HEK293 (cell line): ENCODE measurements around the gene CIRBP.
A peak's percentile ranks its signal among the peaks of the same experiment; 100 is the strongest.

ENCODE experiments used
- CTCF ChIA-PET: fragments of 350-600 bp; formaldehyde crosslinking; extraction: SDS; loops from one replicate; lab custom pipeline; 2021; ENCODE audit warnings: antibody characterized with exemption; lab: Yijun Ruan, JAX
- POLR2A ChIA-PET: fragments of 300-600 bp; formaldehyde crosslinking; extraction: SDS; loops from one replicate; lab custom pipeline; 2020; ENCODE audit warnings: antibody characterized with exemption, inconsistent platforms; lab: Yijun Ruan, JAX
- H3K27ac ChIP-seq: fragments of 200-500 bp; sonication (Bioruptor generic); 2 replicates; pipeline ENCODE4 v1.5.1; 2014; ENCODE audit warnings: low read depth, low read length, control low read depth, inconsistent platforms; ENCODE audit errors: extremely low read depth
- H3K36me3 ChIP-seq, 2 experiments: fragments of 200-500 bp in 1 of 2; sonication (Bioruptor generic) in 1 of 2; 1 replicate in 1 of 2; 2 replicates in 1 of 2; pipeline ENCODE4 v1.5.1; 2014 to 2017; ENCODE audit warnings: inconsistent platforms in 2 of 2, low read length in 2 of 2; ENCODE audit not compliant: control insufficient read depth in 2 of 2, insufficient read depth in 1 of 2
- H3K4me1 ChIP-seq: fragments of 200-500 bp; sonication (Bioruptor generic); 2 replicates; pipeline ENCODE4 v1.5.1; 2014; ENCODE audit warnings: mild to moderate bottlenecking, low read length, inconsistent platforms; ENCODE audit not compliant: control insufficient read depth, insufficient read depth
- H3K4me3 ChIP-seq: 2 replicates; pipeline ENCODE4 v1.5.1; 2011; ENCODE audit warnings: low read depth, mild to moderate bottlenecking, control low read depth, low read length, moderate library complexity
- H3K9me3 ChIP-seq: fragments of 200-500 bp; sonication (Bioruptor generic); 2 replicates; pipeline ENCODE4 v1.5.1; 2014; ENCODE audit warnings: low read depth, low read length, inconsistent platforms; ENCODE audit not compliant: control insufficient read depth, insufficient read depth
- GLIS1 ChIP-seq: fragments of 450-650 bp; formaldehyde crosslinking; IDR thresholded peaks from 2 replicates; pipeline ENCODE4 v1.5.1; 2016; ENCODE audit warnings: missing biosample characterization, missing genetic modification characterization
- GLIS2 ChIP-seq: fragments of 450-650 bp; formaldehyde crosslinking; IDR thresholded peaks from 2 replicates; pipeline ENCODE4 v1.5.1; 2016; ENCODE audit warnings: missing biosample characterization, missing genetic modification characterization
- HOXC10 ChIP-seq: sonication (generic); formaldehyde crosslinking; IDR thresholded peaks from 2 replicates; pipeline ENCODE4 v1.8.1; 2023; ENCODE audit warnings: mild to moderate bottlenecking, missing genetic modification reagents
- KLF1 ChIP-seq: fragments of 450-650 bp; formaldehyde crosslinking; IDR thresholded peaks from 2 replicates; pipeline ENCODE4 v1.5.1; 2016; ENCODE audit warnings: missing biosample characterization, missing genetic modification characterization
- KLF8 ChIP-seq: fragments of 450-650 bp; formaldehyde crosslinking; IDR thresholded peaks from 2 replicates; pipeline ENCODE4 v1.5.1; 2016; ENCODE audit warnings: missing biosample characterization, missing genetic modification characterization
- KLF9 ChIP-seq: fragments of 450-650 bp; formaldehyde crosslinking; IDR thresholded peaks from 2 replicates; pipeline ENCODE4 v1.5.1; 2016; ENCODE audit warnings: missing biosample characterization, missing genetic modification characterization, low read depth
- SP3 ChIP-seq: fragments of 450-650 bp; formaldehyde crosslinking; IDR thresholded peaks from 2 replicates; pipeline ENCODE4 v1.5.1; 2016; ENCODE audit warnings: missing biosample characterization, missing genetic modification characterization
- SP7 ChIP-seq: fragments of 450-650 bp; formaldehyde crosslinking; IDR thresholded peaks from 2 replicates; pipeline ENCODE4 v1.5.1; 2016; ENCODE audit warnings: missing biosample characterization, missing genetic modification characterization
- WT1 ChIP-seq: fragments of 450-650 bp; formaldehyde crosslinking; IDR thresholded peaks from 2 replicates; pipeline ENCODE4 v1.5.1; 2016; ENCODE audit warnings: missing biosample characterization, missing genetic modification characterization
- ZFP41 ChIP-seq: fragments of 450-650 bp; formaldehyde crosslinking; IDR thresholded peaks from 2 replicates; pipeline ENCODE4 v1.5.1; 2016; ENCODE audit warnings: missing biosample characterization, missing genetic modification characterization, borderline replicate concordance
- ZFP69B ChIP-seq: fragments of 450-650 bp; formaldehyde crosslinking; IDR thresholded peaks from 2 replicates; pipeline ENCODE4 v1.5.1; 2016; ENCODE audit warnings: missing biosample characterization, missing genetic modification characterization
- ZIC2 ChIP-seq: fragments of 450-650 bp; formaldehyde crosslinking; IDR thresholded peaks from 2 replicates; pipeline ENCODE4 v1.5.1; 2016; ENCODE audit warnings: missing biosample characterization, missing genetic modification characterization
- ZNF311 ChIP-seq: fragments of 450-650 bp; formaldehyde crosslinking; IDR thresholded peaks from 2 replicates; pipeline ENCODE4 v1.5.1; 2017; ENCODE audit warnings: missing biosample characterization, missing genetic modification characterization, borderline replicate concordance
- ZNF335 ChIP-seq: fragments of 450-650 bp; formaldehyde crosslinking; conservative IDR thresholded peaks from 2 replicates; pipeline ENCODE4 v1.5.1; 2016; ENCODE audit warnings: missing biosample characterization, missing genetic modification characterization
- ZNF394 ChIP-seq: fragments of 450-650 bp; formaldehyde crosslinking; IDR thresholded peaks from 2 replicates; pipeline ENCODE4 v1.5.1; 2016; ENCODE audit warnings: missing biosample characterization, missing genetic modification characterization, mild to moderate bottlenecking, moderate library complexity, borderline replicate concordance
- ZNF558 ChIP-seq: fragments of 450-650 bp; formaldehyde crosslinking; IDR thresholded peaks from 2 replicates; pipeline ENCODE4 v1.5.1; 2016; ENCODE audit warnings: missing biosample characterization, missing genetic modification characterization
- ZNF629 ChIP-seq: fragments of 450-650 bp; formaldehyde crosslinking; IDR thresholded peaks from 2 replicates; pipeline ENCODE4 v1.5.1; 2017; ENCODE audit warnings: missing biosample characterization, missing genetic modification characterization
- ZNF791 ChIP-seq: fragments of 450-650 bp; formaldehyde crosslinking; IDR thresholded peaks from 2 replicates; pipeline ENCODE4 v1.5.1; 2016; ENCODE audit warnings: missing biosample characterization, missing genetic modification characterization
- ZSCAN16 ChIP-seq: fragments of 450-650 bp; formaldehyde crosslinking; IDR thresholded peaks from 2 replicates; pipeline ENCODE4 v1.5.1; 2016; ENCODE audit warnings: missing biosample characterization, missing genetic modification characterization
- TF ChIP-seq, protein P1 (sequence below): fragments of 450-650 bp; formaldehyde crosslinking; IDR thresholded peaks from 2 replicates; pipeline ENCODE4 v1.5.1; 2016; ENCODE audit warnings: missing biosample characterization, missing genetic modification characterization
- TF ChIP-seq, protein P2 (sequence below): fragments of 450-650 bp; formaldehyde crosslinking; IDR thresholded peaks from 2 replicates; pipeline ENCODE4 v1.5.1; 2016; ENCODE audit warnings: missing biosample characterization, missing genetic modification characterization
- TF ChIP-seq, protein P3 (sequence below): fragments of 450-650 bp; formaldehyde crosslinking; IDR thresholded peaks from 2 replicates; pipeline ENCODE4 v1.5.1; 2016; ENCODE audit warnings: missing biosample characterization, missing genetic modification characterization, low read depth
- TF ChIP-seq, protein P4 (sequence below): fragments of 450-650 bp; formaldehyde crosslinking; IDR thresholded peaks from 2 replicates; pipeline ENCODE4 v1.5.1; 2016; ENCODE audit warnings: missing biosample characterization, missing genetic modification characterization
- TF ChIP-seq, protein P5 (sequence below): fragments of 450-650 bp; formaldehyde crosslinking; IDR thresholded peaks from 2 replicates; pipeline ENCODE4 v1.5.1; 2016; ENCODE audit warnings: missing biosample characterization, missing genetic modification characterization
- TF ChIP-seq, protein P6 (sequence below): fragments of 450-650 bp; formaldehyde crosslinking; IDR thresholded peaks from 2 replicates; pipeline ENCODE4 v1.5.1; 2017; ENCODE audit warnings: missing biosample characterization, missing genetic modification characterization

Gene CIRBP

DNA sequence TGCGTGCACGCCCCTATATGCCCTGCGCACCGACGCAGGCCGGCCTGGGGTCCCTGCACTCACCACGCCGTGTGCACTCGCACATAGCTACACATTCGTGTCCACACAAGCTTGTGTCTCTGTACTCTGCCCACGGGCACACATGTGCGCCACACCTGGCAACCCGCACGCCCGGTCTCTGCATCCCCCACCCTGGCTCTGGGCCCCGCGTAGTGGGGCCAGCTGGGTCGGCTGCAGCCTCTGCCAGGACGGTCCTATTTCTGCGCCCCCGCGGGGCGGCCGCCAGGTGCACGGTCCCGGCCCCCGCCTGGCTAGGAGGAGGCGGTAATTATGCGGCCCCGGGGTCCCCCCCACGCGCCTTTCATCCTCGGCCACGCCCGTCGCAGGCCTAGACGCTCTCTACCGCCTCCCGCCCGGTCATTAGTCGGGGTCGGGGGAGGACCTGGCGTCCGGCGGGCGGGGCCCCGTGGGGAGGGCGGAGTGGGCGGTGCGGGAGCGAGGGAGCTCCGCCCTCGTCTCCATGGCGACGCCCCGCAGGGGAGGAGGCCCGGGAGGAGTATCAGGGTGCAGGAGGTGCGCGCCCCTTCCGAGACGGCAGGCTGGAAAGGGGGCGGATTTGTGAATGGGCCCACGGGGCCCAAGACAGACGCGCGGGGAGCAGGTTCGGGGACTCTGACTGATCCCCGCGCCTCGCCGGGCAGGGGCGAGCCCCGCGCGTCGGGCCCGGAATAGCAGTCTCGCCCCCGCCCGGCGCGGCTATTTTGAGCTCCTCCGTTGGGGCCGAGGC is 2.8 kb upstream of the CIRBP start:
- ChIA-PET POLR2A (interaction anchor here (0.6 to 7.7 kb wide), 8 partner anchors 8 to 43 kb away, joined by 3 to 407 read pairs (median 7); partner anchors contain the start of genes ATP5F1D and FAM174C), CTCF (interaction anchor here (0.6 to 11.3 kb wide), 22 partner anchors 9 to 645 kb away, joined by 3 to 299 read pairs (median 4); partner anchors contain the start of genes ATP5F1D and FAM174C)
- H3K27ac ChIP-seq: peak overlapping the region; percentile 61; the same call in 1 of the 2 replicates
- H3K4me1 ChIP-seq: peaks cover 28% of the 10 kb centered on the region
- peak overlapping the region; percentile 35 for H3K4me3 ChIP-seq
- H3K36me3 ChIP-seq: peaks cover 4 to 16% of the 10 kb centered on the region in 2 experiments; a peak in 2 of 3 replicates
- H3K9me3 ChIP-seq: no peaks in the 10 kb centered on the region
- TF ChIP-seq GLIS2 (peak; percentile 70), WT1 (tag by site-specific recombination) (peak; percentile 77; the same call in 1 of the 2 replicates), ZSCAN16 (tag by site-specific recombination) (0 out of 2 replicates have a peak, but pooled peaks have one; percentile 11), KLF1 (tag by site-specific recombination) (peak; percentile 98), ZIC2 (peak; percentile 72), ZNF311 (tag by site-specific recombination) (no peak), ZNF335 (peak; percentile 72), ZFP41 (no peak), SP3 (tag by site-specific recombination) (peak; percentile 98), GLIS1 (tag by site-specific recombination) (peak; percentile 94), ZNF629 (tag by site-specific recombination) (peak; percentile 31), KLF9 (peak; percentile 62; the same call in 1 of the 2 replicates), ZNF394 (tag by site-specific recombination) (peak; percentile 20; the same call in 1 of the 2 replicates), ZNF791 (no peak), HOXC10 (CRISPR knock-in tag) (no peak), ZNF558 (tag by site-specific recombination) (no peak), ZFP69B (tag by site-specific recombination) (peak; percentile 55; the same call in 1 of the 2 replicates), SP7 (peak; percentile 92), KLF8 (peak; percentile 94)
- TF ChIP-seq, protein P1, sequence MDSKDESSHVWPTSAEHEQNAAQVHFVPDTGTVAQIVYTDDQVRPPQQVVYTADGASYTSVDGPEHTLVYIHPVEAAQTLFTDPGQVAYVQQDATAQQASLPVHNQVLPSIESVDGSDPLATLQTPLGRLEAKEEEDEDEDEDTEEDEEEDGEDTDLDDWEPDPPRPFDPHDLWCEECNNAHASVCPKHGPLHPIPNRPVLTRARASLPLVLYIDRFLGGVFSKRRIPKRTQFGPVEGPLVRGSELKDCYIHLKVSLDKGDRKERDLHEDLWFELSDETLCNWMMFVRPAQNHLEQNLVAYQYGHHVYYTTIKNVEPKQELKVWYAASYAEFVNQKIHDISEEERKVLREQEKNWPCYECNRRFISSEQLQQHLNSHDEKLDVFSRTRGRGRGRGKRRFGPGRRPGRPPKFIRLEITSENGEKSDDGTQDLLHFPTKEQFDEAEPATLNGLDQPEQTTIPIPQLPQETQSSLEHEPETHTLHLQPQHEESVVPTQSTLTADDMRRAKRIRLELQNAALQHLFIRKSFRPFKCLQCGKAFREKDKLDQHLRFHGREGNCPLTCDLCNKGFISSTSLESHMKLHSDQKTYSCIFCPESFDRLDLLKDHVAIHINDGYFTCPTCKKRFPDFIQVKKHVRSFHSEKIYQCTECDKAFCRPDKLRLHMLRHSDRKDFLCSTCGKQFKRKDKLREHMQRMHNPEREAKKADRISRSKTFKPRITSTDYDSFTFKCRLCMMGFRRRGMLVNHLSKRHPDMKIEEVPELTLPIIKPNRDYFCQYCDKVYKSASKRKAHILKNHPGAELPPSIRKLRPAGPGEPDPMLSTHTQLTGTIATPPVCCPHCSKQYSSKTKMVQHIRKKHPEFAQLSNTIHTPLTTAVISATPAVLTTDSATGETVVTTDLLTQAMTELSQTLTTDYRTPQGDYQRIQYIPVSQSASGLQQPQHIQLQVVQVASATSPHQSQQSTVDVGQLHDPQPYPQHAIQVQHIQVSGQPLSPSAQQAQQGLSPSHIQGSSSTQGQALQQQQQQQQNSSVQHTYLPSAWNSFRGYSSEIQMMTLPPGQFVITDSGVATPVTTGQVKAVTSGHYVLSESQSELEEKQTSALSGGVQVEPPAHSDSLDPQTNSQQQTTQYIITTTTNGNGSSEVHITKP (tag by site-specific recombination): peak; percentile 98
- TF ChIP-seq, protein P2, sequence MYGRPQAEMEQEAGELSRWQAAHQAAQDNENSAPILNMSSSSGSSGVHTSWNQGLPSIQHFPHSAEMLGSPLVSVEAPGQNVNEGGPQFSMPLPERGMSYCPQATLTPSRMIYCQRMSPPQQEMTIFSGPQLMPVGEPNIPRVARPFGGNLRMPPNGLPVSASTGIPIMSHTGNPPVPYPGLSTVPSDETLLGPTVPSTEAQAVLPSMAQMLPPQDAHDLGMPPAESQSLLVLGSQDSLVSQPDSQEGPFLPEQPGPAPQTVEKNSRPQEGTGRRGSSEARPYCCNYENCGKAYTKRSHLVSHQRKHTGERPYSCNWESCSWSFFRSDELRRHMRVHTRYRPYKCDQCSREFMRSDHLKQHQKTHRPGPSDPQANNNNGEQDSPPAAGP: peak; percentile 85
- TF ChIP-seq, protein P3, sequence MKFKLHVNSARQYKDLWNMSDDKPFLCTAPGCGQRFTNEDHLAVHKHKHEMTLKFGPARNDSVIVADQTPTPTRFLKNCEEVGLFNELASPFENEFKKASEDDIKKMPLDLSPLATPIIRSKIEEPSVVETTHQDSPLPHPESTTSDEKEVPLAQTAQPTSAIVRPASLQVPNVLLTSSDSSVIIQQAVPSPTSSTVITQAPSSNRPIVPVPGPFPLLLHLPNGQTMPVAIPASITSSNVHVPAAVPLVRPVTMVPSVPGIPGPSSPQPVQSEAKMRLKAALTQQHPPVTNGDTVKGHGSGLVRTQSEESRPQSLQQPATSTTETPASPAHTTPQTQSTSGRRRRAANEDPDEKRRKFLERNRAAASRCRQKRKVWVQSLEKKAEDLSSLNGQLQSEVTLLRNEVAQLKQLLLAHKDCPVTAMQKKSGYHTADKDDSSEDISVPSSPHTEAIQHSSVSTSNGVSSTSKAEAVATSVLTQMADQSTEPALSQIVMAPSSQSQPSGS (tag by site-specific recombination): no peak
- TF ChIP-seq, protein P4, sequence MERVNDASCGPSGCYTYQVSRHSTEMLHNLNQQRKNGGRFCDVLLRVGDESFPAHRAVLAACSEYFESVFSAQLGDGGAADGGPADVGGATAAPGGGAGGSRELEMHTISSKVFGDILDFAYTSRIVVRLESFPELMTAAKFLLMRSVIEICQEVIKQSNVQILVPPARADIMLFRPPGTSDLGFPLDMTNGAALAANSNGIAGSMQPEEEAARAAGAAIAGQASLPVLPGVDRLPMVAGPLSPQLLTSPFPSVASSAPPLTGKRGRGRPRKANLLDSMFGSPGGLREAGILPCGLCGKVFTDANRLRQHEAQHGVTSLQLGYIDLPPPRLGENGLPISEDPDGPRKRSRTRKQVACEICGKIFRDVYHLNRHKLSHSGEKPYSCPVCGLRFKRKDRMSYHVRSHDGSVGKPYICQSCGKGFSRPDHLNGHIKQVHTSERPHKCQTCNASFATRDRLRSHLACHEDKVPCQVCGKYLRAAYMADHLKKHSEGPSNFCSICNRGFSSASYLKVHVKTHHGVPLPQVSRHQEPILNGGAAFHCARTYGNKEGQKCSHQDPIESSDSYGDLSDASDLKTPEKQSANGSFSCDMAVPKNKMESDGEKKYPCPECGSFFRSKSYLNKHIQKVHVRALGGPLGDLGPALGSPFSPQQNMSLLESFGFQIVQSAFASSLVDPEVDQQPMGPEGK: peak; percentile 93
- TF ChIP-seq, protein P5, sequence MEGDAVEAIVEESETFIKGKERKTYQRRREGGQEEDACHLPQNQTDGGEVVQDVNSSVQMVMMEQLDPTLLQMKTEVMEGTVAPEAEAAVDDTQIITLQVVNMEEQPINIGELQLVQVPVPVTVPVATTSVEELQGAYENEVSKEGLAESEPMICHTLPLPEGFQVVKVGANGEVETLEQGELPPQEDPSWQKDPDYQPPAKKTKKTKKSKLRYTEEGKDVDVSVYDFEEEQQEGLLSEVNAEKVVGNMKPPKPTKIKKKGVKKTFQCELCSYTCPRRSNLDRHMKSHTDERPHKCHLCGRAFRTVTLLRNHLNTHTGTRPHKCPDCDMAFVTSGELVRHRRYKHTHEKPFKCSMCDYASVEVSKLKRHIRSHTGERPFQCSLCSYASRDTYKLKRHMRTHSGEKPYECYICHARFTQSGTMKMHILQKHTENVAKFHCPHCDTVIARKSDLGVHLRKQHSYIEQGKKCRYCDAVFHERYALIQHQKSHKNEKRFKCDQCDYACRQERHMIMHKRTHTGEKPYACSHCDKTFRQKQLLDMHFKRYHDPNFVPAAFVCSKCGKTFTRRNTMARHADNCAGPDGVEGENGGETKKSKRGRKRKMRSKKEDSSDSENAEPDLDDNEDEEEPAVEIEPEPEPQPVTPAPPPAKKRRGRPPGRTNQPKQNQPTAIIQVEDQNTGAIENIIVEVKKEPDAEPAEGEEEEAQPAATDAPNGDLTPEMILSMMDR (tag by site-specific recombination): peak; percentile 67
- TF ChIP-seq, protein P6, sequence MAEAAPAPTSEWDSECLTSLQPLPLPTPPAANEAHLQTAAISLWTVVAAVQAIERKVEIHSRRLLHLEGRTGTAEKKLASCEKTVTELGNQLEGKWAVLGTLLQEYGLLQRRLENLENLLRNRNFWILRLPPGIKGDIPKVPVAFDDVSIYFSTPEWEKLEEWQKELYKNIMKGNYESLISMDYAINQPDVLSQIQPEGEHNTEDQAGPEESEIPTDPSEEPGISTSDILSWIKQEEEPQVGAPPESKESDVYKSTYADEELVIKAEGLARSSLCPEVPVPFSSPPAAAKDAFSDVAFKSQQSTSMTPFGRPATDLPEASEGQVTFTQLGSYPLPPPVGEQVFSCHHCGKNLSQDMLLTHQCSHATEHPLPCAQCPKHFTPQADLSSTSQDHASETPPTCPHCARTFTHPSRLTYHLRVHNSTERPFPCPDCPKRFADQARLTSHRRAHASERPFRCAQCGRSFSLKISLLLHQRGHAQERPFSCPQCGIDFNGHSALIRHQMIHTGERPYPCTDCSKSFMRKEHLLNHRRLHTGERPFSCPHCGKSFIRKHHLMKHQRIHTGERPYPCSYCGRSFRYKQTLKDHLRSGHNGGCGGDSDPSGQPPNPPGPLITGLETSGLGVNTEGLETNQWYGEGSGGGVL: peak; percentile 72
